WTC11 (cell line): ENCODE results near the gene SIPA1L3. TPM values are rescaled to one million over a fixed set of nuclear protein-coding genes. Genes with fewer than 3 reads are reported as not detected.

Experiments used
- ATAC-seq: fragments of 200-7000 bp; cut with Tn5 transposase; 2 replicates; pipeline ENCODE4 v1.10.0; 2021; ENCODE audit warnings: mild to moderate bottlenecking, moderate library complexity
- CTCF ChIA-PET: fragments of 300-600 bp; sonication (Branson Sonifier 250); formaldehyde crosslinking; loops from one replicate; lab custom pipeline; 2021; ENCODE audit warnings: antibody characterized with exemption; lab: Charles Lee
- POLR2A ChIA-PET: fragments of 350-600 bp; sonication (Branson Sonifier 250); formaldehyde crosslinking; loops from one replicate; lab custom pipeline; 2021; ENCODE audit warnings: antibody characterized with exemption; lab: Charles Lee
- DNase-seq: peaks from one replicate; pipeline ENCODE4 v3.0.0; 2021; ENCODE audit warnings: low spot score
- H3K27ac Mint-ChIP-seq: 2 replicates; pipeline ENCODE4 v1.8.0; 2021; ENCODE audit warnings: mixed read lengths
- H3K27me3 Mint-ChIP-seq: 2 replicates; pipeline ENCODE4 v1.8.0; 2021; ENCODE audit warnings: low read depth, mild to moderate bottlenecking, moderate library complexity, mixed read lengths
- H3K36me3 Mint-ChIP-seq: 2 replicates; pipeline ENCODE4 v1.8.0; 2021; ENCODE audit warnings: mixed read lengths
- H3K4me1 Mint-ChIP-seq: 2 replicates; pipeline ENCODE4 v1.8.0; 2022; ENCODE audit warnings: mixed read lengths
- H3K4me3 Mint-ChIP-seq: 2 replicates; pipeline ENCODE4 v1.8.0; 2021; ENCODE audit warnings: mild to moderate bottlenecking, moderate library complexity, mixed read lengths
- H3K9me3 Mint-ChIP-seq: 2 replicates; pipeline ENCODE4 v1.8.0; 2021; ENCODE audit warnings: mixed read lengths
- AR ChIP-seq: fragments of 250-450 bp; sonication (Bioruptor Pico); IDR thresholded peaks from 2 replicates; pipeline ENCODE4 v1.9.0; 2021; ENCODE audit warnings: mild to moderate bottlenecking
- ATF2 ChIP-seq: sonication (generic); formaldehyde crosslinking; IDR thresholded peaks from 2 replicates; pipeline ENCODE4 v1.8.1; 2022; ENCODE audit warnings: low read depth, missing genetic modification reagents, borderline replicate concordance
- CREB1 ChIP-seq: sonication (generic); formaldehyde crosslinking; IDR thresholded peaks from 2 replicates; pipeline ENCODE4 v1.8.0; 2023; ENCODE audit warnings: mild to moderate bottlenecking, missing genetic modification reagents
- TEAD4 ChIP-seq: sonication (generic); formaldehyde crosslinking; IDR thresholded peaks from 2 replicates; pipeline ENCODE4 v1.8.0; 2022; ENCODE audit warnings: mild to moderate bottlenecking, missing genetic modification reagents
- ZNF416 ChIP-seq: fragments of 250-450 bp; sonication (Bioruptor Pico); IDR thresholded peaks from 2 replicates; pipeline ENCODE4 v1.9.0; 2021; ENCODE audit warnings: mild to moderate bottlenecking, inconsistent platforms
- total RNA-seq: library from RNA; stranded (reverse); gene quantifications from 3 replicates; pipeline ENCODE4 v1.2.3, GENCODE V29; 2021
- TF ChIP-seq, protein P1 (sequence below): sonication (generic); formaldehyde crosslinking; IDR thresholded peaks from 2 replicates; pipeline ENCODE4 v1.8.0; 2022; ENCODE audit warnings: mild to moderate bottlenecking, missing genetic modification reagents
- TF ChIP-seq, protein P2 (sequence below): sonication (generic); formaldehyde crosslinking; IDR thresholded peaks from 2 replicates; pipeline ENCODE4 v1.8.1; 2023; ENCODE audit warnings: mild to moderate bottlenecking, missing genetic modification reagents, moderate library complexity
- TF ChIP-seq, protein P3 (sequence below): fragments of 250-450 bp; sonication (Bioruptor Pico); IDR thresholded peaks from 2 replicates; pipeline ENCODE4 v2.1.2; 2022; ENCODE audit warnings: mild to moderate bottlenecking, moderate library complexity

Gene SIPA1L3
- total RNA-seq, 1 experiment from 2014 or later = 41.5 TPM

DNA sequence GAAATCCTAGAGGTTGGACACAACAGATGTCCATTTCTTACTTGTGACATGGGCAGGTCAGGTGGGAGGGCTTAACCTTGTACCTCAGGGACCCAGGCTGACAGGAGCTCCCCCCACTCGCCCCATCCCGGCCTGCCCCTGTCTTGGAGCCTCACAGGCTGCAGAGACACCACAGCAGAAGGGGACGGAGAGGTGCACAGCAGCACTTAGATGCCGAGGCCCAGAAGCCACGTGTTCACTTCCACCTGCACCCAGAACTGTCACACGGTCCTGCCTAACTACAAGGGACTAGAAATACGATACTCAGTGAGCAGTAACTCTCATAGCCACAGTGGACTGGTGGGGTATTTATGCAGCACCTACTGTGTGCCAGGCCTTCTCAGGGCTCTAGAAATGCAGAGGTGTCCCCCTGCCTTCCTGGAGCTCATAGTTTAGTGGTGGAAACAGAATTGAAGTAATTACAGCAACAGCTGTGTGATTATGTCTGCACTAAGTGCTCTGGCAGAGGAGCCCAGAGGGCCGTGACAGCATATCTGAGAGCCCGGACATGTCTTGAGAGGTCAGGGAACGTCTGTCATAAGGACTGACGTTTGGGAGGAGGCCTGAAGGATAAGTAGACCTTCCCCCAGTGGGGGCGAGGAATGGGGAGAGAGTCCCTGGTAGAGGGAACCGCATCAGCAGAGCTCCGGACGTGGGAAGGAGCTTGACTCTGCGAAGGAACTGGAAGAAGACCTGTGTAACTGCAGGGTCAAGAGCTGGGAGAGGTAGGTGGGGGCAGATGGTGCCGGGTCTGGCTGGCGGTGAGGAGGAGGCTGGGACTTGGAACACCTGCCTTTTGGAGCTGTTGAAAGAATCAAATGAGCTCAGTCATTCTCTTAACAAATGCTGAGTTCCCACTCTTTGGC, 130.0 kb downstream of the SIPA1L3 start (continued):
- TF ChIP-seq, protein P1, sequence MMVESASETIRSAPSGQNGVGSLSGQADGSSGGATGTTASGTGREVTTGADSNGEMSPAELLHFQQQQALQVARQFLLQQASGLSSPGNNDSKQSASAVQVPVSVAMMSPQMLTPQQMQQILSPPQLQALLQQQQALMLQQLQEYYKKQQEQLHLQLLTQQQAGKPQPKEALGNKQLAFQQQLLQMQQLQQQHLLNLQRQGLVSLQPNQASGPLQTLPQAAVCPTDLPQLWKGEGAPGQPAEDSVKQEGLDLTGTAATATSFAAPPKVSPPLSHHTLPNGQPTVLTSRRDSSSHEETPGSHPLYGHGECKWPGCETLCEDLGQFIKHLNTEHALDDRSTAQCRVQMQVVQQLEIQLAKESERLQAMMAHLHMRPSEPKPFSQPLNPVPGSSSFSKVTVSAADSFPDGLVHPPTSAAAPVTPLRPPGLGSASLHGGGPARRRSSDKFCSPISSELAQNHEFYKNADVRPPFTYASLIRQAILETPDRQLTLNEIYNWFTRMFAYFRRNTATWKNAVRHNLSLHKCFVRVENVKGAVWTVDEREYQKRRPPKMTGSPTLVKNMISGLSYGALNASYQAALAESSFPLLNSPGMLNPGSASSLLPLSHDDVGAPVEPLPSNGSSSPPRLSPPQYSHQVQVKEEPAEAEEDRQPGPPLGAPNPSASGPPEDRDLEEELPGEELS (CRISPR knock-in tag) = no peak
- TF ChIP-seq, protein P2, sequence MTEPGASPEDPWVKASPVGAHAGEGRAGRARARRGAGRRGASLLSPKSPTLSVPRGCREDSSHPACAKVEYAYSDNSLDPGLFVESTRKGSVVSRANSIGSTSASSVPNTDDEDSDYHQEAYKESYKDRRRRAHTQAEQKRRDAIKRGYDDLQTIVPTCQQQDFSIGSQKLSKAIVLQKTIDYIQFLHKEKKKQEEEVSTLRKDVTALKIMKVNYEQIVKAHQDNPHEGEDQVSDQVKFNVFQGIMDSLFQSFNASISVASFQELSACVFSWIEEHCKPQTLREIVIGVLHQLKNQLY (CRISPR knock-in tag) = no peak
- TF ChIP-seq TEAD4 (CRISPR knock-in tag) = no peak

GRCh38 chr19:38039966-38040365, 133.0 kb downstream of the SIPA1L3 start:
- H3K4me1 Mint-ChIP-seq = peaks cover 48% of the 10 kb centered on the region
- ChIA-PET POLR2A (no interaction called here), CTCF (no interaction called here)

More at GRCh38 chr19:38039966-38040365, 133.0 kb downstream of the SIPA1L3 start:
- peaks cover 5% of the 10 kb centered on the region for H3K9me3 Mint-ChIP-seq
- H3K36me3 Mint-ChIP-seq = peaks cover 5% of the 10 kb centered on the region; the same call in 1 of the 2 replicates
- no peak overlapping the region for H3K4me3 Mint-ChIP-seq
- H3K27me3 Mint-ChIP-seq = no peaks in the 10 kb centered on the region; the same call in 1 of the 2 replicates
- TF ChIP-seq, protein P3, sequence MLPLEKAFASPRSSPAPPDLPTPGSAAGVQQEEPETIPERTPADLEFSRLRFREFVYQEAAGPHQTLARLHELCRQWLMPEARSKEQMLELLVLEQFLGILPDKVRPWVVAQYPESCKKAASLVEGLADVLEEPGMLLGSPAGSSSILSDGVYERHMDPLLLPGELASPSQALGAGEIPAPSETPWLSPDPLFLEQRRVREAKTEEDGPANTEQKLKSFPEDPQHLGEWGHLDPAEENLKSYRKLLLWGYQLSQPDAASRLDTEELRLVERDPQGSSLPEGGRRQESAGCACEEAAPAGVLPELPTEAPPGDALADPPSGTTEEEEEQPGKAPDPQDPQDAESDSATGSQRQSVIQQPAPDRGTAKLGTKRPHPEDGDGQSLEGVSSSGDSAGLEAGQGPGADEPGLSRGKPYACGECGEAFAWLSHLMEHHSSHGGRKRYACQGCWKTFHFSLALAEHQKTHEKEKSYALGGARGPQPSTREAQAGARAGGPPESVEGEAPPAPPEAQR (CRISPR knock-in tag) = no peak
- no peak for TF ChIP-seq CREB1 (CRISPR knock-in tag)
- TF ChIP-seq ATF2 (CRISPR knock-in tag) = no peak
- TF ChIP-seq ZNF416 (CRISPR knock-in tag) = no peak
- no peak for TF ChIP-seq AR (CRISPR knock-in tag)
- TF ChIP-seq, all 79 proteins: peak for 0
- ATAC-seq = no peak
- no peak for DNase-seq
- H3K27ac Mint-ChIP-seq = no peak overlapping the region; the same call in 1 of the 2 replicates
